ENCODE measurements around the gene PITPNC1. TPM values are rescaled to one million over a fixed set of nuclear protein-coding genes. Genes with fewer than 3 reads are reported as not detected.
A peak's percentile ranks its signal among the peaks of the same experiment; 100 is the strongest.

PITPNC1 gene
- total and polyA plus RNA-seq, 2 of the 13 experiments (the other 11 are each of a cell fraction or from before 2014, with no cell fraction given) = 4.1 to 5.7 TPM

DNA sequence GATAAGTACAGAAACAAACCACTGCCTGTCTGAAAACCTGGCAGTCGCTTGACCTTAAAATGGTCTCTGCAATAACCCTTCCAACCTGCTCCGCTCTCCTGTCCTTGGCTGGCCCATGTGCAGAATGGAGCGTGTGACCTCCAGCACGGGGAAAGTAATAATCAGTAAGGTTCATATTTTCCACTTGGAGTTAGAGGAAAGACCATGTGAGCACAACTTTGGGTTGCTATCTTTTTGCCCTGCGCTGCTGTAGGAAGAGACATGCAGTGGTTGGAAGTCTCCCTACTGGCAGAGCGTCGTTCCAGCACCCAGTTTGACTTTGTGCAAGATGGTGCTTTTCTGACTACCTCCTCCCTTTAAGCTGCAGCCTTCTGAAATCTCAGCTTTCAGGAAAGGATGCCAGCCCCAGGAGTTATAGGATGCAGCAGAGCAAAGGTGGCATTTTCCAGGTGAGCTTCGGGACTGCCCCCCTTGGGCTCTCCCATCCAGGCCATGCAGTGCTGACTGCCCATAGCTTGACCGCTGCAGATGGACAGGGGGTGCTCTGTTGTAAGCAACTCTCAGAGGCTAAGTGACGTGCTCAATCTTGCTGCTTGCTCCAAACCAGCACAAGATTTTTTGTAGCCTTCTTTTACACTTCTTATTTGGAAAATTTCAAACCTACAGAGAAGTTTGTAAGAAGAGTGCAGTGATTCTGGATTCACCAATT lies 230.0 kb downstream of the PITPNC1 start:
- no peak for FAIRE-seq
- 73% methylated on average over 10 of the region's 10 CpGs for WGBS (ENCODE audit: low lambda C conversion rate)
- POLR2A ChIA-PET = no interaction called here

More for the DNA sequence above, 230.0 kb downstream of the PITPNC1 start:
- no peaks in the 10 kb centered on the region for H4K20me1 ChIP-seq (ENCODE audit: insufficient read depth, low read length)
- no peaks in the 10 kb centered on the region for H3K9me3 ChIP-seq (ENCODE audit: low read length)
- DNase-seq (ENCODE audit: low spot score) (no peak), ATAC-seq (peak; percentile 46; the same call in 2 of the 3 replicates)
- H3K27me3 ChIP-seq (ENCODE audit: control insufficient read depth in 1 of 2, insufficient read depth in 2 of 2, low read length in 2 of 2) = no peaks in the 10 kb centered on the region; a peak in 1 of 5 replicates
- H3K79me2 ChIP-seq (ENCODE audit: insufficient read depth, low read length) = no peaks in the 10 kb centered on the region
- H3K36me3 ChIP-seq (replicated peaks in 1 of 2; ENCODE audit: control insufficient read depth in 1 of 2, insufficient read depth in 2 of 2, low read length in 2 of 2) = no peaks in the 10 kb centered on the region
- H3K4me2 ChIP-seq (ENCODE audit: low read depth, low read length) = no peak overlapping the region
- TF ChIP-seq, protein P1, sequence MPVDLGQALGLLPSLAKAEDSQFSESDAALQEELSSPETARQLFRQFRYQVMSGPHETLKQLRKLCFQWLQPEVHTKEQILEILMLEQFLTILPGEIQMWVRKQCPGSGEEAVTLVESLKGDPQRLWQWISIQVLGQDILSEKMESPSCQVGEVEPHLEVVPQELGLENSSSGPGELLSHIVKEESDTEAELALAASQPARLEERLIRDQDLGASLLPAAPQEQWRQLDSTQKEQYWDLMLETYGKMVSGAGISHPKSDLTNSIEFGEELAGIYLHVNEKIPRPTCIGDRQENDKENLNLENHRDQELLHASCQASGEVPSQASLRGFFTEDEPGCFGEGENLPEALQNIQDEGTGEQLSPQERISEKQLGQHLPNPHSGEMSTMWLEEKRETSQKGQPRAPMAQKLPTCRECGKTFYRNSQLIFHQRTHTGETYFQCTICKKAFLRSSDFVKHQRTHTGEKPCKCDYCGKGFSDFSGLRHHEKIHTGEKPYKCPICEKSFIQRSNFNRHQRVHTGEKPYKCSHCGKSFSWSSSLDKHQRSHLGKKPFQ (CRISPR knock-in tag; IDR thresholded peaks at IDR 0.05; ENCODE audit: insufficient replicate concordance) = no peak
- TF ChIP-seq, protein P2, sequence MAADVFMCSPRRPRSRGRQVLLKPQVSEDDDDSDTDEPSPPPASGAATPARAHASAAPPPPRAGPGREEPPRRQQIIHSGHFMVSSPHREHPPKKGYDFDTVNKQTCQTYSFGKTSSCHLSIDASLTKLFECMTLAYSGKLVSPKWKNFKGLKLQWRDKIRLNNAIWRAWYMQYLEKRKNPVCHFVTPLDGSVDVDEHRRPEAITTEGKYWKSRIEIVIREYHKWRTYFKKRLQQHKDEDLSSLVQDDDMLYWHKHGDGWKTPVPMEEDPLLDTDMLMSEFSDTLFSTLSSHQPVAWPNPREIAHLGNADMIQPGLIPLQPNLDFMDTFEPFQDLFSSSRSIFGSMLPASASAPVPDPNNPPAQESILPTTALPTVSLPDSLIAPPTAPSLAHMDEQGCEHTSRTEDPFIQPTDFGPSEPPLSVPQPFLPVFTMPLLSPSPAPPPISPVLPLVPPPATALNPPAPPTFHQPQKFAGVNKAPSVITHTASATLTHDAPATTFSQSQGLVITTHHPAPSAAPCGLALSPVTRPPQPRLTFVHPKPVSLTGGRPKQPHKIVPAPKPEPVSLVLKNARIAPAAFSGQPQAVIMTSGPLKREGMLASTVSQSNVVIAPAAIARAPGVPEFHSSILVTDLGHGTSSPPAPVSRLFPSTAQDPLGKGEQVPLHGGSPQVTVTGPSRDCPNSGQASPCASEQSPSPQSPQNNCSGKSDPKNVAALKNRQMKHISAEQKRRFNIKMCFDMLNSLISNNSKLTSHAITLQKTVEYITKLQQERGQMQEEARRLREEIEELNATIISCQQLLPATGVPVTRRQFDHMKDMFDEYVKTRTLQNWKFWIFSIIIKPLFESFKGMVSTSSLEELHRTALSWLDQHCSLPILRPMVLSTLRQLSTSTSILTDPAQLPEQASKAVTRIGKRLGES (CRISPR knock-in tag; IDR thresholded peaks at IDR 0.05; ENCODE audit: borderline replicate concordance) = no peak
- no peak for TF ChIP-seq GABPA (IDR thresholded peaks at IDR 0.05; ENCODE audit: low read depth, low read length)
- no peak for TF ChIP-seq GABPA (CRISPR knock-in tag; IDR thresholded peaks at IDR 0.05; ENCODE audit: low read depth)
- TF ChIP-seq STAT5B (CRISPR knock-in tag; IDR thresholded peaks at IDR 0.05) = no peak
- TF ChIP-seq ZSCAN21 (CRISPR knock-in tag; IDR thresholded peaks at IDR 0.05; ENCODE audit: borderline replicate concordance) = no peak
- no peak for TF ChIP-seq ZNF615 (CRISPR knock-in tag; IDR thresholded peaks at IDR 0.05; ENCODE audit: borderline replicate concordance)
- TF ChIP-seq ZNF292 (CRISPR knock-in tag; IDR thresholded peaks at IDR 0.05; ENCODE audit: borderline replicate concordance, low read depth) = no peak
- H3K9ac ChIP-seq (ENCODE audit: insufficient read depth, low read depth, low read length) = no peak overlapping the region
- no peak overlapping the region for H3K4me3 ChIP-seq (replicated peaks in 1 of 3; ENCODE audit: insufficient read depth in 1 of 3, low read depth in 2 of 3, low read length in 3 of 3)
- no TSS peak for BruUV-seq (replicated peaks)
- H2AFZ ChIP-seq (ENCODE audit: low read length) = no peak overlapping the region
- in situ Hi-C loops (cut with HindIII; ENCODE audit: extremely low pct_ligation_motif_present, low pct_unique_long_range_greater_than_20kb) = loop anchor here (10.0 kb wide), 1 partner anchor 232 kb away; the partner anchor contains the start of gene PITPNC1
- CTCF ChIA-PET (ENCODE audit: low intra/inter-chr PET ratio, low total read pairs) = no interaction called here
- no peak overlapping the region for H3K27ac ChIP-seq (ENCODE audit: extremely low read length, insufficient read depth, low read length)
- intact Hi-C loops (cut with micrococcal nuclease; ENCODE audit: unreplicated experiment) = no loop called here
- peaks cover 8% of the 10 kb centered on the region for H3K4me1 ChIP-seq (ENCODE audit: insufficient read depth, low read length)
